Measurements from ENCODE around the gene CAMK2A.

DNA sequence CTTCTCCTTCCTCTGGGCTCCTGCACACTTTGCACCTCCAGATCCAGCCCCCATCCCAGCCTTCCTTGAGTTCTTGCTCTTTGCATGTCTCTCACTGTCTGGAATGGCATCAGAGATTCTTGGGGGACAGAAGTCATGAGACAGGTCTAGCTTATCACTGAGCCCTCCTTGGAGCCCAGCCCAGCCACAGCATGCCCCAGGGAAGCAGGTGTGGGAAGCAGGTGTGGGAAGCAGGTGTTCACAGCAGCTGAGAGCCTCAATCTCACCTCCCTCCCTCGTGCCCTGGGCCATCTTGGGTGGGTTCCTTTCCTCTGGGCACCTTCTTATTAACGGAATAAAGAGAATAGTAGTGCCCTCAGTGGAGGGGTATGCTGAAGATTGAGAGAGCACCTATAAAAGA lies 72.5 kb downstream of the CAMK2A start:
- no peak for TF ChIP-seq POLR2A (IDR thresholded peaks at IDR 0.05; ENCODE audit: low read depth, low read length)
- TF ChIP-seq POLR2AphosphoS5 (IDR thresholded peaks at IDR 0.05; ENCODE audit: low read depth, low read length): no peak
- TF ChIP-seq TAF1 (IDR thresholded peaks at IDR 0.05; ENCODE audit: borderline replicate concordance, low read depth, low read length): no peak

Data from GM12892 (cell line).